H54 (cell line): ENCODE measurements around the gene DDX3X.
"Not testable (repeated sequence)": the region's sequence is repeated elsewhere in the genome, so short reads cannot be mapped to it uniquely, and the experiment has no call there.

Experiments used
- DNase-seq: peaks from one replicate; pipeline ENCODE4 v3.0.0; 2011; ENCODE audit warnings: low spot score, mixed read lengths; ENCODE audit not compliant: insufficient read length
- FAIRE-seq: peaks from 3 replicates; lab custom pipeline; 2011; peaks lifted over from hg19 to GRCh38; lab: Jason Lieb, UNC
- POLR2A ChIP-seq: IDR thresholded peaks from 2 replicates; pipeline ENCODE4 v1.6.1; 2011; ENCODE audit warnings: low read depth, mild to moderate bottlenecking, low read length

DDX3X gene

DNA sequence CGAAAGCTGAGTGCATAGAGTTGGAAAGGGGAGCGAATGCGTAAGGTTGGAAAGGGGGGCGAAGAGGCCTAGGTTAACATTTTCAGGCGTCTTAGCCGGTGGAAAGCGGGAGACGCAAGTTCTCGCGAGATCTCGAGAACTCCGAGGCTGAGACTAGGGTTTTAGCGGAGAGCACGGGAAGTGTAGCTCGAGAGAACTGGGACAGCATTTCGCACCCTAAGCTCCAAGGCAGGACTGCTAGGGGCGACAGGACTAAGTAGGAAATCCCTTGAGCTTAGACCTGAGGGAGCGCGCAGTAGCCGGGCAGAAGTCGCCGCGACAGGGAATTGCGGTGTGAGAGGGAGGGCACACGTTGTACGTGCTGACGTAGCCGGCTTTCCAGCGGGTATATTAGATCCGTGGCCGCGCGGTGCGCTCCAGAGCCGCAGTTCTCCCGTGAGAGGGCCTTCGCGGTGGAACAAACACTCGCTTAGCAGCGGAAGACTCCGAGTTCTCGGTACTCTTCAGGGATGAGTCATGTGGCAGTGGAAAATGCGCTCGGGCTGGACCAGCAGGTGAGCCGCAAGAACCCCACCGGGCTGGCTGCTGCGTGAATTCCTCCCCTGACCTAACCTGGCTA, at the start of gene DDX3X:
TSS of gene DDX3X (plus strand) at position 419 of the 619 bp plus-strand sequence. CDS start at position 510, 91 bp downstream.
- DNase-seq (no peak), FAIRE-seq (no peak)
- TF ChIP-seq POLR2A = peak; percentile 99

DNA sequence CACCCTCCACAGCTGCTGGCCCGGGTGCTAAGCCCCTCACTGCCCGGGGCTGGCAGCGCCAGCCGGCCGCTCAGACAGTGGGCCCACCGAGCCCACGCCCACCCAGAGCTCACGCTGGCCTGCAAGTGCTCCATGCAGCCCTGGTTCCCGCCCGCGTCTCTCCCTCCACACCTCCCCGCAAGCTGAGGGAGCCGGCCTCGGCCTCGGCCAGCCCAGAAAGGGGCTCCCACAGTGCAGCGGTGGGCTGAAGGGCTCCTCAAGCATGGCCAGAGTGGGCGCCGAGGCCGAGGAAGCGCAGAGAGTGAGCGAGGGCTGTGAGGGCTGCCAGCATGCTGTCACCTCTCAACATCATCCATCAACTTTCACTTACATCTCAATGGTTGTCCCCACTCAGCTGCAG, 48.0 kb upstream of the DDX3X start:
- DNase-seq, FAIRE-seq: not testable (repeated sequence)

GRCh38 chrX:41288641-41289040, 45.3 kb upstream of the DDX3X start:
- DNase-seq (no peak), FAIRE-seq (no peak)
- TF ChIP-seq POLR2A = no peak

DNA sequence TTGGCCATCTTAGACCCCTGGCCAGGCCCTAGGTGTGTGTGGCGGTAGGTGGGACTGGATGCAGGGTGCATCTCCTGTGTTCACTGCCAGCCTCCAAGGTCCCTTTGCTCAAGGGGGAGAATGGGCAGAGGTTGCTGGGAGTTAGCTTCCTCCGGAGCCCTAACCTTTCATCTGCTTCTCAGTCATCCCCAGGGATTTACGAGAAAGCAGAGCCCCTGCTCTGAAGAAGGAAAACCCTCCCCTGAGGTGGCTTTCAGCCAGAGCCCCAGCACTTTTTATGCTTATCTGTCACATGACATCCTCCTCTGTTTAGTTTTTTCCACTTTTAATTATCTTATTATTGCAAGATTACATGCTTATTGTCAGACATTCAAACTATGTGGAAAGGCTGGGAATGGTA, 44.9 kb upstream of the DDX3X start:
- no peak for FAIRE-seq
- TF ChIP-seq POLR2A = no peak
- DNase-seq = no peak

DNA sequence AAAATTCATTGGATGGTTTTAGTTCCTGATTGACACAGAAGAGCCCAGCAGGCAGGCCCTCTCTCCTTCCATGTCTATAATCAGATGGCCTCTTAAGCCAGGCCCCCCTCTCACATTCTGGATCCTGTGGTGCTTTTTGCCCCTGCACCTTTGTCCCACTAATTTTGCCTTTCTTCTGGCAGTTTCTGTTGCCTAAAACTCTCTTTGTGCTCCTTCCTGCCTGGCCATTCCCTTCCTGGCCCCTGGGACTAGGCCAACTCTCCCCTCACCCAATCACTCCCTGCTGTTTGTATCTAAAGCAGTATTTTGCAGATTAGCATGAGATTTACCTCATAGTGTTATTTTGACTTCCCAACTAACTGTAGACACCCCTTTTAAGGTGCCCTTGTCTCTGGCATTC, 42.7 kb upstream of the DDX3X start:
- DNase-seq = no peak
- no peak for TF ChIP-seq POLR2A
- FAIRE-seq = no peak

- no peak for FAIRE-seq
- TF ChIP-seq POLR2A = no peak
- no peak for DNase-seq
Measured at GRCh38 chrX:41293269-41293668, 40.7 kb upstream of the DDX3X start.

- DNase-seq = no peak
- no peak for TF ChIP-seq POLR2A
- no peak for FAIRE-seq
Measured at GRCh38 chrX:41300758-41301437, 33.1 kb upstream of the DDX3X start.

- FAIRE-seq = no peak
- DNase-seq = no peak
- no peak for TF ChIP-seq POLR2A
Measured at GRCh38 chrX:41301438-41301824, 32.5 kb upstream of the DDX3X start.

DNA sequence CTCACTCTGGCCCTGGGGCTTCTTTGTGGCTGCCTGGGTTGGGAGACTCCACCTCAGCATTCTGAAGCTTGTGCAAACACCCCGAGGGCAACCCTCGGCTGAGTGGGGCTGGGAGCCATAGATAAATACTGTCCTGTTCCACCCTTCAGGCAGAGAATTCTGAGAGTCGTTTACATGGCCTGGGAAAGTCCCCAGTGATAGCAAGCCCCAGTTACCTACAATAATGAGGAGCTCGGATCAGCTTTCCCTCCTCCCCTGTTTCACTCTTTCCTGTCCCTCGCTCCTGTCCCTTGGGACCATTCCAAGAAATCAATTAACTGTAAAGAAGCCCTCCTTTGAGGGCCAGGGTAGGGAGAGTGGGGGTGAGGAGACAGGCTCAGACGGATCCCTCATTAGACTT, 31.6 kb upstream of the DDX3X start:
- no peak for DNase-seq
- no peak for FAIRE-seq
- no peak for TF ChIP-seq POLR2A

- DNase-seq (no peak), FAIRE-seq (no peak)
- no peak for TF ChIP-seq POLR2A
Measured at GRCh38 chrX:41303013-41303412, 30.9 kb upstream of the DDX3X start.

GRCh38 chrX:41304178-41304577, 29.8 kb upstream of the DDX3X start:
- FAIRE-seq (no peak), DNase-seq (no peak)
- TF ChIP-seq POLR2A = no peak

- DNase-seq (no peak), FAIRE-seq (no peak)
Measured at GRCh38 chrX:41308884-41309647, 24.9 kb upstream of the DDX3X start.

DNA sequence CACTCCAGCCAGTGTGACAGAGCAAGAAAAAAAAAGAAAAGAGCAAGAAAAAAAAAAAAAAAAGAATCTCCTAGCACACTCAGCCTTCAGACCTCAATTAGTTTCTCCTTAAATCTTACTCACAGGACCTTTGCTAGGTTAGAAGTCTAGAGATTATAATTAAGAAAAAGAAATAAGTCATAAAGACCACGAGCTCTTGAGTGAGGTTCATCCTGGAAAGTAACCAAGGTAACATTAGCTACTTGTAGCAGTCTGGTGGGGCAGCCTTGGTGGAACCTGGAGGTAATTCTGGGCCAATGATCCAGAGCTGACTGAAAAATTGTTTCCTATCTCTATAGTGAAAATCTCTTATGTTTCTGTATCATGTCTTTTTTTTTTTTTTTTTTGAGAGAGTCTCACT, 21.2 kb upstream of the DDX3X start:
- no peak for TF ChIP-seq POLR2A
- no peak for FAIRE-seq
- no peak for DNase-seq

More at GRCh38 chrX:41308884-41309647, 24.9 kb upstream of the DDX3X start:
- no peak for TF ChIP-seq POLR2A

DNA sequence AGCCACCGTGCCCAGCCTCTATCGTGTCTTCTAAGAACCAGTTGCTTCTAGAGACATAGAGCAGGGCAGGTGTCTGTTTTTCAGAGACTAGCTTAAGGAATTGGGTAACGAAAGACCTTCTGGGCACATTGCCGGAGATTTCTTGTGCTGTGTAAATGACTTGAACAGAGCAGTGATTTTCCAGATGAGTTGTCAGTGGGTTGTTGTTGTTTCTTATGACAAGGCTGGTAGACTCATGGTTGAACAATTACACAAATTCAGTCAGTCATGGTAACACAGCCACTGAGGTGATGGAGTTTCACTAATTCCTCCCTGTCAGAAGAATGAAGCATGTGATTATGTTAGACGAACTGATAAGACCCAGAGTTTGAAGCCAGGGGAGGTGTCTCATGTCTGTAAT, 20.5 kb upstream of the DDX3X start:
- DNase-seq = no peak
- no peak for FAIRE-seq

More for the DNA sequence above, 20.5 kb upstream of the DDX3X start:
- no peak for TF ChIP-seq POLR2A
